ENCODE data around the gene ARTN. TPM values are rescaled to one million over a fixed set of nuclear protein-coding genes. Genes with fewer than 3 reads are reported as not detected.

Gene ARTN
- total and polyA plus RNA-seq, 2 experiments from 2014 or later: 2.1 TPM; not detected in 1

- H3K36me3 ChIP-seq (replicated peaks; ENCODE audit: insufficient read depth, low read depth): no peaks in the 10 kb centered on the region
- no peaks in the 10 kb centered on the region for H3K9me2 ChIP-seq (replicated peaks; ENCODE audit: insufficient read depth)
- H3K27me3 ChIP-seq: peaks cover 14% of the 10 kb centered on the region
- no peak for TF ChIP-seq EZH2 (IDR thresholded peaks at IDR 0.05; ENCODE audit: borderline replicate concordance)
- no peak for TF ChIP-seq CTCF (IDR thresholded peaks at IDR 0.05; ENCODE audit: poor library complexity)
- TF ChIP-seq EZH2phosphoT487 (IDR thresholded peaks at IDR 0.05; ENCODE audit: low read depth, severe bottlenecking, unreplicated experiment): no peak
- H3K4me2 ChIP-seq: peak overlapping the region; percentile 93
- H3K4me3 ChIP-seq: peak overlapping the region; percentile 54
- H4K20me1 ChIP-seq (ENCODE audit: insufficient read depth, poor library complexity, severe bottlenecking): no peaks in the 10 kb centered on the region
- no peaks in the 10 kb centered on the region for H3K79me2 ChIP-seq
- no peak overlapping the region for H3K27ac ChIP-seq
- no peaks in the 10 kb centered on the region for H3K9me3 ChIP-seq (ENCODE audit: low read depth)
- 36% methylated on average over 7 of the region's 8 CpGs for WGBS (ENCODE audit: low lambda C conversion rate, missing lambda C conversion rate)
- H3K4me1 ChIP-seq (ENCODE audit: insufficient read depth): peaks cover 25% of the 10 kb centered on the region
- peak overlapping the region; percentile 77 for H2AFZ ChIP-seq
- no peak for DNase-seq (ENCODE audit: low spot score)
These were observed 715 bp upstream of the ARTN start for GRCh38 chr1:43932786-43933385.

GRCh38 chr1:43934101-43934985 lies 742 bp downstream of the ARTN start:
- Histone ChIP-seq H3K4me1 (ENCODE audit: insufficient read depth) (peaks cover 25% of the 10 kb centered on the region), H3K27me3 (peaks cover 14% of the 10 kb centered on the region), H3K9me2 (replicated peaks; ENCODE audit: insufficient read depth) (no peaks in the 10 kb centered on the region), H3K36me3 (replicated peaks; ENCODE audit: insufficient read depth, low read depth) (no peaks in the 10 kb centered on the region), H3K4me3 (no peak overlapping the region), H2AFZ (no peak overlapping the region), H3K9me3 (ENCODE audit: low read depth) (no peaks in the 10 kb centered on the region), H3K79me2 (no peaks in the 10 kb centered on the region), H3K27ac (no peak overlapping the region), H3K4me2 (peak overlapping the region; percentile 93), H4K20me1 (ENCODE audit: insufficient read depth, poor library complexity, severe bottlenecking) (no peaks in the 10 kb centered on the region)
- TF ChIP-seq EZH2 (IDR thresholded peaks at IDR 0.05; ENCODE audit: borderline replicate concordance) (no peak), EZH2phosphoT487 (IDR thresholded peaks at IDR 0.05; ENCODE audit: low read depth, severe bottlenecking, unreplicated experiment) (no peak), CTCF (IDR thresholded peaks at IDR 0.05; ENCODE audit: poor library complexity) (peak; percentile 91)
- peak; percentile 78 for DNase-seq (ENCODE audit: low spot score)
- WGBS (ENCODE audit: low lambda C conversion rate, missing lambda C conversion rate): 52% methylated on average over 13 of the region's 13 CpGs

- Histone ChIP-seq H3K4me3 (no peak overlapping the region), H3K27me3 (peaks cover 14% of the 10 kb centered on the region), H4K20me1 (ENCODE audit: insufficient read depth, poor library complexity, severe bottlenecking) (no peaks in the 10 kb centered on the region), H3K79me2 (no peaks in the 10 kb centered on the region), H3K27ac (no peak overlapping the region), H3K4me2 (no peak overlapping the region), H3K4me1 (ENCODE audit: insufficient read depth) (peaks cover 25% of the 10 kb centered on the region), H3K36me3 (replicated peaks; ENCODE audit: insufficient read depth, low read depth) (no peaks in the 10 kb centered on the region), H2AFZ (no peak overlapping the region), H3K9me2 (replicated peaks; ENCODE audit: insufficient read depth) (no peaks in the 10 kb centered on the region), H3K9me3 (ENCODE audit: low read depth) (no peaks in the 10 kb centered on the region)
- TF ChIP-seq EZH2phosphoT487 (IDR thresholded peaks at IDR 0.05; ENCODE audit: low read depth, severe bottlenecking, unreplicated experiment) (no peak), EZH2 (IDR thresholded peaks at IDR 0.05; ENCODE audit: borderline replicate concordance) (no peak), CTCF (IDR thresholded peaks at IDR 0.05; ENCODE audit: poor library complexity) (no peak)
- WGBS (ENCODE audit: low lambda C conversion rate, missing lambda C conversion rate): 54% methylated on average over 5 of the region's 5 CpGs
- no peak for DNase-seq (ENCODE audit: low spot score)
These were observed 1.4 kb downstream of the ARTN start for GRCh38 chr1:43934986-43935324.
